Epithelial cell of esophagus (primary cell): ENCODE results near the gene IL5.
"Not testable (repeated sequence)": the region's sequence is repeated elsewhere in the genome, so short reads cannot be mapped to it uniquely, and the experiment has no call there.

Source experiments
- DNase-seq: peaks from one replicate; pipeline ENCODE4 v3.0.0; 2010; ENCODE audit warnings: low read depth
- H3K4me3 ChIP-seq: 2 replicates; pipeline ENCODE4 v1.5.1; 2011; ENCODE audit warnings: mild to moderate bottlenecking, low read length, control low read depth
- TF ChIP-seq, protein P1 (sequence below): IDR thresholded peaks from 2 replicates; pipeline ENCODE4 v1.5.1; 2011; ENCODE audit warnings: low read depth, mild to moderate bottlenecking, low read length, control low read depth, inconsistent platforms; ENCODE audit not compliant: insufficient read depth; ENCODE audit errors: missing control alignments

The IL5 gene

DNA sequence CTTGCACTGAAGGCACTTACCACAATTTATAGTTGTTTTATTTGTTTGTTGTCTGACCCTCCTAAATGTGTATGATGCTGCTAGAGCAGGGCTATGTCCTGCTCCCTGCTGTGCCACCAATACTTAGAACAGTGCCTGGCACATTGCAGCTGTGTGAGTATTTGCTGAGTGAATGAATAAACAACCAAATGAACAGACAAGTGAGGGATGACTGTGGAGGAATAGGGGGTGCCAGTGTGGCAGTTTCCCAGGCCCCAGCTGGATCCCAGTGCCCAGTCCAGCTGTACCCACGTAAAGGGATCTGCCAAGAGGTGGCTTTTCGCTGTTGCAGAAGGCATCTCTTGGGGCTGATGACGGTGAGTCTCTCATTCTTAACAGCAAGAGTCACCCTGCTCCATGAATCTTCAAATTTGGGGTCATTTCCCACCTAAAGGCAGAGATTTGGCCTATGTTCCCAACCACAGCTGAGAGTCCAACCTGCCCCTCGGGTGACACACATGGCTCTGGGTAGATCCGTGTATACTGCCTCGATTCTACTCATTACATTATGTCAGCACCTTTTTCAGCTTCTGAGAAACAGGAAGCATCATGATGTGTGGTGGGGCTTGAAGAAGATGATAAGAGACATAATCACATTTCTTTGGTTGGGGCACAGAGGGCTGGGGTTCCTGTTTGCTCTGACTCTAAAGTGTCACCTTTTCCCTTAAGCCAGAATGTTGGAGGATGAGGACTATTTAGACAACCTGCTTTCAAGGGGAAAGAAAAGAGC, 14.3 kb downstream of the IL5 start:
- H3K4me3 ChIP-seq = no peak overlapping the region
- DNase-seq = no peak
- TF ChIP-seq, protein P1, sequence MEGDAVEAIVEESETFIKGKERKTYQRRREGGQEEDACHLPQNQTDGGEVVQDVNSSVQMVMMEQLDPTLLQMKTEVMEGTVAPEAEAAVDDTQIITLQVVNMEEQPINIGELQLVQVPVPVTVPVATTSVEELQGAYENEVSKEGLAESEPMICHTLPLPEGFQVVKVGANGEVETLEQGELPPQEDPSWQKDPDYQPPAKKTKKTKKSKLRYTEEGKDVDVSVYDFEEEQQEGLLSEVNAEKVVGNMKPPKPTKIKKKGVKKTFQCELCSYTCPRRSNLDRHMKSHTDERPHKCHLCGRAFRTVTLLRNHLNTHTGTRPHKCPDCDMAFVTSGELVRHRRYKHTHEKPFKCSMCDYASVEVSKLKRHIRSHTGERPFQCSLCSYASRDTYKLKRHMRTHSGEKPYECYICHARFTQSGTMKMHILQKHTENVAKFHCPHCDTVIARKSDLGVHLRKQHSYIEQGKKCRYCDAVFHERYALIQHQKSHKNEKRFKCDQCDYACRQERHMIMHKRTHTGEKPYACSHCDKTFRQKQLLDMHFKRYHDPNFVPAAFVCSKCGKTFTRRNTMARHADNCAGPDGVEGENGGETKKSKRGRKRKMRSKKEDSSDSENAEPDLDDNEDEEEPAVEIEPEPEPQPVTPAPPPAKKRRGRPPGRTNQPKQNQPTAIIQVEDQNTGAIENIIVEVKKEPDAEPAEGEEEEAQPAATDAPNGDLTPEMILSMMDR = no peak

DNA sequence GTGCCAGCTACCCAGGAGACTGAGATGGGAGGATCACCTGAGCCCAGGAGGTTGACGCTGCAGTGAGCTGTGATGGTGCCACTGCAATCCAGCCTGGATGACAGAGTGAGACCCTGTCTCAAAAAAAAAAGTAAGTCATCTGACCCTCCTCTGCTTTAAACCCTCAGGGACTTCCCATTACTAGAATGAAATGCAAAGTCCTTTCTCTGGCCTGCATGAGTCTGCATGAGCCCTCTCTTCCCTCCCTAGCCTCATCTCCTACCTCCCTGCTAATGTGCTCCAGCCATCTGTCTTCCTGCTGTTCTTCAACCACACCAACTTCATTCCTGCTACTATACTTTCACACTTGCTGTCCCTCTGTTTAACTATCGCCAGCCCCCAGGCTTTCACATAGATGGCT, 15.3 kb downstream of the IL5 start:
- no peak overlapping the region for H3K4me3 ChIP-seq
- no peak for DNase-seq
- TF ChIP-seq, protein P1 = no peak

DNA sequence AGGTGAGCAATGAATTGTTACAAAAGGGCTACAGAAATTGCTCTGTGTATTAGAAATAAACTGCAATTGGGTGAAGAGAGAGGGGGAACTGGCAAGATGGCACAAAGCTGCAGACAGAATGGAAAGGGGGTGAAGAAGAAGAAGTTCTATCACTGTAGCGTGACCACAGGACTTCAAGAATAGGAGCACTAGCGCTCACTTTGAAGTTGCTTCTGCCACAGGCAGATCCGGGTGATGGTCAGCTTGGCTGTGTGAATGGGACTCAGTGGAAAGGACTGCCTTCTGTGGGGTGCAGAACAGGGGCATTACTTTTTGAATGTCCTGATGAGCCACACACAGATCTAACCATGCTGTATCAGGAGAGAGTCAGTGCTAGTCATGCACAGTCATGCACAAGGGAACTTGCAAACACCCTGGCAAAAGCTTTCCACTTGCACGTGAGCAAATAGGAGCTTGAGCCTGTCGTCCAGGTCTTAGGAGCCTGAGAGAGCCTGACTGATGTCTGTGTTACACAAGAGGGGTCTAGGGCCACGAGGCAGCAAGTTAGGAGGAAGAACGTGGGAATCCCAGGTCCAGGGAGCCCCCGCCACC, 16.3 kb downstream of the IL5 start:
- TF ChIP-seq, protein P1 = no peak
- no peak overlapping the region for H3K4me3 ChIP-seq
- peak; percentile 68 for DNase-seq

DNA sequence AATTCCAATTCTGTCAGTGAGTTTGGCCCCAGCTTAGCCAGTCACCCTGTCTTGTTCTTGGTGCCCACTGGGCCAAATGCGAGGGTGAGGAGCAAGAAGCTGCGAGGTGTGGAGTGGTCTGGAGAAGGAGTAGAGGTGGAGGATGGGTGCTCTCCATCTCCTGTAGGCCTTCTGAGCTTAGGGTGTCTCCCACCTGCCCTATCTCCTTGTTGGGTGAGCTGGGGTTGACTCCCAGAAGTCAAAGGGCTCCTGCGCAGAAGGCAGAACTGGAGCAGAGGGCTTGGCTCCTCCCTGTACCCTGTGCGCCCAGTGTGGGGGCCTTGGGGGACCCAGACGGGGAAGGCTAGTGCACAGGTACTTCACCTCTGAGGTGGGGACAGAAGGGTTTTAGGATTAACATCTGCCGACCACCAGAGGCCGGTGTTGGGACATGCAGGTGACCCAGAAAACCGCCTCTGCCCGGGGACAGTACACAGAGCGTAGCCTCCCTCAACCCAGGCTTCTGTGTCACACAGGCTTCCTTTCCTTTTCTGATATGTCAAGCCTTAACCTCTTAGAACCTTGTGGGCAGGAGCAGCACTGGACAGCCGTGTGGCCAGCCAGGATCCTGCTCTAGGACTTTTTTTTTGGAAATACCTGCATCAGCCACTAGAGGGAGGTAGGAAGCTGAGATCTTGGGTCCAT, 16.9 kb downstream of the IL5 start:
- no peak overlapping the region for H3K4me3 ChIP-seq
- DNase-seq = peak; percentile 54
- TF ChIP-seq, protein P1 = peak; percentile 92

DNA sequence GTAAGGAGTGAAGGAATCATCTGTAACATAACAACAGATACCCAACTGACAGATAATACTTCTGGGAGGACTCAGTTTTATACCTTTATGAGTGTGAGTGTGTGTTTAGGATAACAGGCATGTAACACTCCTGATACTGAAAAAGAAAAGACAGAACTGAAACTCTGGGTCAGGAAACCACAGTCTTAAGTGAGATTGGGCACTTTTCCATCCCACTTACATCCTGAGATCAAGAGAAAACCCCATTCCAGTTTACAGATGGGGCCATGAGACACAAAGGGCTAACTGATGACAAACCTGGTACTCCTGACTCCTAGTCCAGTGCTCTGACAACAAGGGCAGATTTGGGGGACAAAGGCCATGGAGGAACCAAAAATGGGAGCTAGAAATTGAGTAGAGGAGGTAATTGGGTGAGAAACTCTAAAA, 18.0 kb downstream of the IL5 start:
- no peak for DNase-seq
- no peak overlapping the region for H3K4me3 ChIP-seq
- TF ChIP-seq, protein P1 = no peak

DNA sequence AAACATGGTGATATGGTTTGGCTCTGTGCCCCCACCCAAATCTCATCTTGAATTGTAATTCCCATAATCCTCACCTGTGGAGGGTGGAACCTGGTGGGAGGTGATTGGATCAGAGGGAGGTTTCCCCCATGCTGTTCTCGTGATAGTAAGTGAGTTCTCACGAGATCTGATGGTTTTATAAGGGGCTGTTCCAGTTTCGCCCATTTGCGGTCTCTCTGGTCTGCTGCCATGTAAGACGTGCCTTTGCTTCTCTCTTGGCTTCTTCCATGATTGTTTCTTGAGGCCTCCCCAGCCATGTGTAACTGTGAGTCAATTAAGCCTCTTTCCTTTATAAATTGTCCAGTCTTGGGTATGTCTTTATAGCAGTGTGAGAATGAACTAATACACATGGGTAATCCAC, 18.4 kb downstream of the IL5 start:
- not testable (repeated sequence) for H3K4me3 ChIP-seq, DNase-seq

DNA sequence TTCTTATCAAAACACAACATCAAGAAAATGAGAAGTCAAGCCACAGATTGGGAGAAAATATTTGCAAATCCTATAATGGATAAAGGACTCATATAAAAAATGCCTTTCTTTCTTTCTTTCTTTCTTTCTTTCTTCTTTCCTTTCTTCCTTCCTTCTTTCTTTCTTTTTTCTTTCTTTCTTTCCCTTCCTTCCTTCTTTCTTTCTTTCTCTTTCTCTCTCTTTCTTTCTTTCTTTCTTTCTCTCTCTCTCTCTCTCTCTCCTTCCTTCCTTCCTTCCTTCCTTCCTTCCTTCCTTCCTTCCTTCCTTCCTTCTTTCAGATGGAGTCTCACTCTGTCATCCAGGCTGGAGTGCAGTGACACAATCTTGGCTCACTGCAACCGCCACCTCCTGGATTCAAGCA, 21.3 kb downstream of the IL5 start:
- not testable (repeated sequence) for DNase-seq, H3K4me3 ChIP-seq

DNA sequence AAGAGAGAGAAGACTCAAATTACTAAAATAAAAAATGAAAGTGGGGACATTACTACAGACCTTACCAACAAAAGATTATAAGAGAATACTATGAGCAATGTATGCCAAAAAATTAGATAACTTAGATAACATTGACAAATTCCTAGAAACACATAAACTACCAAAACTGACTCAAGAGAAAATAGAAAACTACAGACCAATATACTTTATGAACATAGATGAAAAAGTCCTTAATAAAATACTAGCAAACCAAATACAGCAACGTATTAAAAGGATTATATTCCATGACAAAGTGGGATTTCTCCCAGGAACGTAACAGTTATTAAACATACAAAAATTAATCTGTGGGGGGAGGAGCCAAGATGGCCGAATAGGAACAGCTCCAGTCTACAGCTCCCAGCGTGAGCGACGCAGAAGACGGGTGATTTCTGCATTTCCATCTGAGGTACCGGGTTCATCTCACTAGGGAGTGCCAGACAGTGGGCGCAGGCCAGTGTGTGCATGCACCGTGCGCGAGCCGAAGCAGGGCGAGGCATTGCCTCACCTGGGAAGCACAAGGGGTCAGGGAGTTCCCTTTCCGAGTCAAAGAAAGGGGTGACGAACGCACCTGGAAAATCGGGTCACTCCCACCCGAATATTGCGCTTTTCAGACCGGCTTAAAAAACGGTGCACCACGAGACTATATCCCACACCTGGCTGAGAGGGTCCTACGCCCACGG, 29.5 kb downstream of the IL5 start:
- DNase-seq, H3K4me3 ChIP-seq: not testable (repeated sequence)
